Caco-2 (cell line): ENCODE data around the gene GALNT14. TPM values are rescaled to one million over a fixed set of nuclear protein-coding genes. Genes with fewer than 3 reads are reported as not detected.

ENCODE experiments used
- BruUV-seq: library from RNA; stranded (reverse); fragments of 400-500 nt; replicated peaks from 2 replicates; lab custom pipeline; 2021; lab: Mats Ljungman, UMichigan
- CTCF ChIA-PET: fragments of 300-600 bp; sonication (Branson Sonifier 250); formaldehyde crosslinking; loops from one replicate; lab custom pipeline; 2022; ENCODE audit warnings: antibody characterized with exemption; lab: Charles Lee
- POLR2A ChIA-PET: fragments of 300-600 bp; sonication (Branson Sonifier 250); formaldehyde crosslinking; loops from one replicate; lab custom pipeline; 2022; ENCODE audit warnings: antibody characterized with exemption; lab: Charles Lee
- DNase-seq, 2 experiments: peaks; one replicate each; pipeline versions ENCODE4 v3.0.0 to v3.0.0-alpha.2; 2020 to 2022
- H3K27me3 ChIP-seq: replicated peaks from 2 replicates; pipeline ENCODE4 v1.6.0; 2011; ENCODE audit warnings: low read length; ENCODE audit not compliant: control insufficient read depth, insufficient read depth
- H3K36me3 ChIP-seq: 2 replicates; pipeline ENCODE4 v1.5.1; 2011; ENCODE audit warnings: low read length; ENCODE audit not compliant: control insufficient read depth, insufficient read depth
- H3K4me1 ChIP-seq: fragments of 250-450 bp; sonication (Bioruptor Pico); 2 replicates; pipeline ENCODE4 v1.5.1; 2020; ENCODE audit warnings: mild to moderate bottlenecking
- H3K4me3 ChIP-seq: 2 replicates; pipeline ENCODE4 v1.5.1; 2011; ENCODE audit warnings: low read depth, mild to moderate bottlenecking, control low read depth, low read length
- H3K9me3 ChIP-seq: fragments of 250-450 bp; sonication (Bioruptor Pico); 2 replicates; pipeline ENCODE4 v1.5.1; 2020; ENCODE audit warnings: mild to moderate bottlenecking, moderate library complexity
- H3K27ac Mint-ChIP-seq: one replicate; pipeline ENCODE4 v1.8.0; 2022; ENCODE audit warnings: mixed read lengths; ENCODE audit not compliant: unreplicated experiment
- H3K27me3 Mint-ChIP-seq: one replicate; pipeline ENCODE4 v1.8.0; 2022; ENCODE audit warnings: mixed read lengths; ENCODE audit not compliant: insufficient read depth, unreplicated experiment
- H3K36me3 Mint-ChIP-seq: one replicate; pipeline ENCODE4 v1.8.0; 2022; ENCODE audit warnings: mild to moderate bottlenecking, mixed read lengths; ENCODE audit not compliant: insufficient read depth, unreplicated experiment
- H3K4me1 Mint-ChIP-seq: one replicate; pipeline ENCODE4 v1.8.0; 2022; ENCODE audit warnings: low read depth, mixed read lengths; ENCODE audit not compliant: unreplicated experiment
- H3K4me3 Mint-ChIP-seq: one replicate; pipeline ENCODE4 v1.8.0; 2022; ENCODE audit warnings: mild to moderate bottlenecking, moderate library complexity, mixed read lengths; ENCODE audit not compliant: unreplicated experiment
- H3K9me3 Mint-ChIP-seq: one replicate; pipeline ENCODE4 v1.8.0; 2022; ENCODE audit warnings: mixed read lengths; ENCODE audit not compliant: unreplicated experiment
- intact Hi-C: fragments of 100-400 bp; cut with micrococcal nuclease; formaldehyde crosslinking; loops from one replicate; pipeline ENCODE4 v1.10.0; 2022; ENCODE audit not compliant: unreplicated experiment
- total RNA-seq: library from RNA; stranded (reverse); gene quantifications from 2 replicates; pipeline ENCODE4 v1.2.3, GENCODE V29; 2022
- TF ChIP-seq, protein P1 (sequence below), 2 experiments: fragments of 200-600 bp in 1 of 2; IDR thresholded peaks; 1 replicate in 1 of 2; 2 replicates in 1 of 2; pipeline versions ENCODE4 v1.5.1 to v1.8.0; 2011 to 2022; ENCODE audit warnings: antibody characterized with exemption in 1 of 2, control low read depth in 1 of 2, inconsistent platforms in 1 of 2, low read depth in 1 of 2, low read length in 1 of 2, mild to moderate bottlenecking in 1 of 2, moderate library complexity in 1 of 2; ENCODE audit not compliant: insufficient read depth in 1 of 2, severe bottlenecking in 1 of 2, unreplicated experiment in 1 of 2

The GALNT14 gene
- total RNA-seq, 1 experiment from 2014 or later = not detected

DNA sequence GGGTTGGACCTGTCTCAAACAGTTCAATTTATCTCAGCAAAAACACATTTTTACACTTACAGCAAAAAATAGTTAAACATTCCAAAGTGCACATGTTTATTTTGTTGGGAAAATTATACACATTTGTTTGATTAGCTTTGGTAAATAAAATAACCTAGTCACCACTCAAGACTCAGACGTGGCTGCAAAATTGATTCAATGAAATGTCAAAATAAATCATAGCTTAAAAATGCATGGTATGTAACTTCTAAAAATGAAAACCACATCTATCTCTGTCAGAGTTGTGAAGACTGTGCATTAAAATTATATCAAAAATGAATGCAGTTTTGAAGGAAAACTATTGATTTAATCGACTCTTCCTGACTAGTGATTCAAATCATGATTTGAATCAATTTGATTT lies 56.7 kb downstream of the GALNT14 start:
- no peaks in the 10 kb centered on the region for H3K36me3 Mint-ChIP-seq
- no peak overlapping the region for H3K27ac Mint-ChIP-seq
- no peaks in the 10 kb centered on the region for H3K9me3 Mint-ChIP-seq
- no peaks in the 10 kb centered on the region for H3K9me3 ChIP-seq
- no peaks in the 10 kb centered on the region for H3K4me1 ChIP-seq
- BruUV-seq = no TSS peak
- intact Hi-C loops = loop anchor here (5.0 kb wide), 1 partner anchor 369 kb away; no protein-coding TSS in a partner anchor
- ChIA-PET CTCF (interaction anchor here (0.6 kb wide), 1 partner anchor 282 kb away, joined by 5 read pairs; no protein-coding TSS in a partner anchor), POLR2A (no interaction called here)
- H3K4me3 ChIP-seq = no peak overlapping the region
- DNase-seq = no peak
- no peaks in the 10 kb centered on the region for H3K36me3 ChIP-seq
- no peaks in the 10 kb centered on the region for H3K4me1 Mint-ChIP-seq
- TF ChIP-seq, protein P1, sequence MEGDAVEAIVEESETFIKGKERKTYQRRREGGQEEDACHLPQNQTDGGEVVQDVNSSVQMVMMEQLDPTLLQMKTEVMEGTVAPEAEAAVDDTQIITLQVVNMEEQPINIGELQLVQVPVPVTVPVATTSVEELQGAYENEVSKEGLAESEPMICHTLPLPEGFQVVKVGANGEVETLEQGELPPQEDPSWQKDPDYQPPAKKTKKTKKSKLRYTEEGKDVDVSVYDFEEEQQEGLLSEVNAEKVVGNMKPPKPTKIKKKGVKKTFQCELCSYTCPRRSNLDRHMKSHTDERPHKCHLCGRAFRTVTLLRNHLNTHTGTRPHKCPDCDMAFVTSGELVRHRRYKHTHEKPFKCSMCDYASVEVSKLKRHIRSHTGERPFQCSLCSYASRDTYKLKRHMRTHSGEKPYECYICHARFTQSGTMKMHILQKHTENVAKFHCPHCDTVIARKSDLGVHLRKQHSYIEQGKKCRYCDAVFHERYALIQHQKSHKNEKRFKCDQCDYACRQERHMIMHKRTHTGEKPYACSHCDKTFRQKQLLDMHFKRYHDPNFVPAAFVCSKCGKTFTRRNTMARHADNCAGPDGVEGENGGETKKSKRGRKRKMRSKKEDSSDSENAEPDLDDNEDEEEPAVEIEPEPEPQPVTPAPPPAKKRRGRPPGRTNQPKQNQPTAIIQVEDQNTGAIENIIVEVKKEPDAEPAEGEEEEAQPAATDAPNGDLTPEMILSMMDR (IDR thresholded peaks at IDR 0.05; ENCODE audit: insufficient read depth in 1 of 2, low read depth in 1 of 2, low read length in 1 of 2, severe bottlenecking in 1 of 2, unreplicated experiment in 1 of 2) = no peak
- no peak overlapping the region for H3K4me3 Mint-ChIP-seq
- H3K27me3 Mint-ChIP-seq = peaks cover 14% of the 10 kb centered on the region
- H3K27me3 ChIP-seq = no peaks in the 10 kb centered on the region; the same call in 1 of the 2 replicates

DNA sequence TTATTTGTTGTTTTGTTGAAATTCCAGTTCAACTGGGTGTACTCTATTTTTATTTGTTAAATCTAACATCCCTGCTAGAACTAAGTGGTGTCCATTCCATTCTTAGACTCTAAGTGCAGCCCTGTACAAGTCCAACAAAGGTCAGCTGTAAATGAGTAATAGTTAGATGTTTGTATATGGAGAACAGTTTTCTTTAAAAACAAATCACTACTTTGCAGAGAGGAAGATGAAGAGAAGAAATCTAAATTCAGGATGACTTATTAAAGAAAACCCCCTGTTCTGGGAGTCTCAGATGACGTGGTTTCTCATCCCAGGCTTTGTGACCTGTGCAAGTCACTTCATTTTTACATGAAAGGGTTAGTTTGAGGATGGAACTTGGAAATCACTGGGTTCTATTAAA lies 57.9 kb downstream of the GALNT14 start:
- ChIA-PET POLR2A (no interaction called here), CTCF (no interaction called here)
- TF ChIP-seq, protein P1 (IDR thresholded peaks at IDR 0.05; ENCODE audit: insufficient read depth in 1 of 2, low read depth in 1 of 2, low read length in 1 of 2, severe bottlenecking in 1 of 2, unreplicated experiment in 1 of 2) = no peak
- no peaks in the 10 kb centered on the region for H3K9me3 Mint-ChIP-seq
- H3K4me3 ChIP-seq = no peak overlapping the region
- DNase-seq = no peak
- BruUV-seq = no TSS peak
- no peaks in the 10 kb centered on the region for H3K36me3 ChIP-seq
- H3K27me3 Mint-ChIP-seq = peaks cover 14% of the 10 kb centered on the region
- H3K4me1 ChIP-seq = no peaks in the 10 kb centered on the region
- H3K4me1 Mint-ChIP-seq = no peaks in the 10 kb centered on the region
- no peaks in the 10 kb centered on the region for H3K9me3 ChIP-seq
- no peak overlapping the region for H3K4me3 Mint-ChIP-seq
- H3K27ac Mint-ChIP-seq = no peak overlapping the region
- intact Hi-C loops = loop anchor here (5.0 kb wide), 1 partner anchor 368 kb away; no protein-coding TSS in a partner anchor
- peaks cover 2% of the 10 kb centered on the region; the same call in 1 of the 2 replicates for H3K27me3 ChIP-seq
- H3K36me3 Mint-ChIP-seq = no peaks in the 10 kb centered on the region

DNA sequence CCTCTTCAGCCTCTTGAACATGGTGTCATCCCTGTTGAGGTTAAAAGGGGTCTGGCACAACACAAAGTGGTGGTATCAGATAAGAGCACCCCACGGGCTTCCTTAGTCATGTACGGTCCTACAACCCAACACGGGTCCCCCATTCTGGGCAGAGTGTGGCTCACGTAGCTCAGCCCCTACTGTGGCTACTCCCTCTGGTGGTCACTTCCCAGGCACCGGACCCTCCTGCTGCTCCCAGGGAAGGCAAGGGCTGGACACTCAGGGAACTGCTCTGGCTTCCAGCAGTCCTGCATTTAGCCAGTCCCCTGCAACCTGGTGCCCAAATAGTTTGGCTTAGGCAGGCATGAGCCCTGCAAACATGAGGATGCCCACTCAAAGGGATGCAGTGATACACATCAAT lies 58.6 kb downstream of the GALNT14 start:
- CTCF ChIA-PET = interaction anchor here (0.7 to 1.4 kb wide), 4 partner anchors 11 to 368 kb away, joined by 3 to 6 read pairs (median 4); no protein-coding TSS in a partner anchor

More for the DNA sequence above, 58.6 kb downstream of the GALNT14 start:
- no TSS peak for BruUV-seq
- Mint-ChIP-seq H3K4me1 (no peaks in the 10 kb centered on the region), H3K4me3 (no peak overlapping the region), H3K27me3 (peaks cover 14% of the 10 kb centered on the region), H3K9me3 (no peaks in the 10 kb centered on the region), H3K36me3 (no peaks in the 10 kb centered on the region), H3K27ac (no peak overlapping the region)
- Histone ChIP-seq H3K4me3 (no peak overlapping the region), H3K36me3 (no peaks in the 10 kb centered on the region), H3K9me3 (no peaks in the 10 kb centered on the region), H3K27me3 (peaks cover 2% of the 10 kb centered on the region; the same call in 1 of the 2 replicates), H3K4me1 (no peaks in the 10 kb centered on the region)
- POLR2A ChIA-PET = no interaction called here
- intact Hi-C loops = loop anchor here (5.0 kb wide), 1 partner anchor 367 kb away; no protein-coding TSS in a partner anchor
- TF ChIP-seq, protein P1 (IDR thresholded peaks at IDR 0.05; ENCODE audit: insufficient read depth in 1 of 2, low read depth in 1 of 2, low read length in 1 of 2, severe bottlenecking in 1 of 2, unreplicated experiment in 1 of 2) = peak; percentile 37 to 61
- peak; percentile 39 to 49 for DNase-seq
